GM19043 (cell line): ENCODE results near the gene SLITRK5.

ENCODE experiments used
- ATAC-seq: cut with Tn5 transposase; IDR thresholded peaks from one replicate; pipeline ENCODE4 v1.9.1; 2021; ENCODE audit warnings: low read depth; ENCODE audit not compliant: unreplicated experiment

The SLITRK5 gene

GRCh38 chr13:87671031-87671752, at the start of gene SLITRK5:
SLITRK5 (plus strand) TSS chr13:87671371; CDS start chr13:87675389, 4,018 bp downstream.
- ATAC-seq, result peak; percentile 82

GRCh38 chr13:87622971-87623370, 48.2 kb upstream of the SLITRK5 start:
- no peak for ATAC-seq

GRCh38 chr13:87656306-87656705, 14.9 kb upstream of the SLITRK5 start:
- ATAC-seq, result no peak

DNA sequence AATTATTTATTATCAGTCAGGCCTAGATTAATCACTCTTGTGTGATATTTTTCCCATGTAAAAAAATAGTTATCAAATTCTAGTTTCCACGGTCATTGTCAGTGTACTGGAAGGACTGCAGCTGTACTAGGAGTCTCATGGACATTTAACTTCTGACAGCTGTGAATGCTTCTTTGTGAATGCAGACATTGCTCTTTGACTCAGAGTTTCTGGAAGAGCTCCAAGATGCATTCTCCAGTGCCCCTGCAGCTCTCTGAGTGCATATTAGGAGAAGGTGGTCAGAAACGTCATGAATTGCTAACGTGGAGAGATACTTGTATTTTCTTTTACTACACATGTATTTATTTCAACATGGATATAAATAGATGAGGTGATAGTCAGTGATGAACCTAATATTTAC, 9.7 kb upstream of the SLITRK5 start:
- no peak for ATAC-seq

DNA sequence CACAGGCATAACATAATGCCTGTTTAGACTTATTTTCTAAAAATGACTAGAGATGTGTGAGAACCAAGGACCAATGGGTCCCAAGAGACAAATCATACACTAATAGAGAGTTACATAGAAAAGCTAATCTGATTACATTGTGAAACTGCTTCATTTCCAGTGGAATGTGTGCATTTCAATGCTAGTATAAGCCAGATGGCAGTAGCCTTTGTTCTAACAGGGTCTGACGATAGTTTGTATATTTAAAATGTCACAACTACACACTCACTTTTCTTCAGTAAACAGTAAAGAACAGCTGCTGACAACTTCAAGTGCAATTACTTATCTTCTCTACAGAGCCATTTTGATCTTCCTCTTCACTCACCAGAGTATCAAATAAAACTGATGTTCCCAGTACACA, 4.3 kb upstream of the SLITRK5 start:
- no peak for ATAC-seq

GRCh38 chr13:87667686-87668085, 3.5 kb upstream of the SLITRK5 start:
- ATAC-seq, result no peak

- ATAC-seq, result no peak
These were observed 1.7 kb upstream of the SLITRK5 start for GRCh38 chr13:87669379-87669978.

- ATAC-seq, result no peak
These were observed 808 bp downstream of the SLITRK5 start for GRCh38 chr13:87671753-87672605.

DNA sequence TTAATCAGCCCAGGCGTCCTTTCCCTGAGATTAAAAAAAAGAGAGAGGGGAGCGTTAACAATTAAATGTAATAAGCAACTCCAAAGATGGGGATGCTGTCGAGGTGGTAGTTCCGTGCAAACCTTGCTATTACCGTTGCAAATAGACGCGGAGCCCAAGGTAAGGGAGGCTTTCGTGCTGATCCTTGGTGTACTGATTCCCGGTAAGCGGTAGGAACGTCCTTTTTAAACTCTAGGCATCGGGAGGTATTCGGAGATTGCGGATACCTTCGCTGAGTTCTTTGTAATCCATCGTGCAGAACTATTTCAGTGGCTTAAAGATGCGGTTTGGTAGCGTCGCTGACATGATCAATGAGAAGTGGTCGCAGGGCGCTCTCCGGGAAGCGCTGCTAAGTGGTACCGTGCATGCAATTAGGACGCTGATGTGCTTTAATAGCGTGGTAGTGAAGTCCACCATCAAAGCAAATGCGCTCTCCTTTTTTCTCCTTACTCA, 3.1 kb downstream of the SLITRK5 start:
- no peak for ATAC-seq

GRCh38 chr13:87675851-87676250, 4.7 kb downstream of the SLITRK5 start:
- no peak for ATAC-seq

- ATAC-seq, result no peak
These were observed 5.3 kb downstream of the SLITRK5 start for GRCh38 chr13:87676254-87677042.

DNA sequence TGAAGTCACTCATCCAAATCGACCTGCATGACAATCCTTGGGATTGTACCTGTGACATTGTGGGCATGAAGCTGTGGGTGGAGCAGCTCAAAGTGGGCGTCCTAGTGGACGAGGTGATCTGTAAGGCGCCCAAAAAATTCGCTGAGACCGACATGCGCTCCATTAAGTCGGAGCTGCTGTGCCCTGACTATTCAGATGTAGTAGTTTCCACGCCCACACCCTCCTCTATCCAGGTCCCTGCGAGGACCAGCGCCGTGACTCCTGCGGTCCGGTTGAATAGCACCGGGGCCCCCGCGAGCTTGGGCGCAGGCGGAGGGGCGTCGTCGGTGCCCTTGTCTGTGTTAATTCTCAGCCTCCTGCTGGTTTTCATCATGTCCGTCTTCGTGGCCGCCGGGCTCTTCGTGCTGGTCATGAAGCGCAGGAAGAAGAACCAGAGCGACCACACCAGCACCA, 5.9 kb downstream of the SLITRK5 start:
- ATAC-seq, result no peak

DNA sequence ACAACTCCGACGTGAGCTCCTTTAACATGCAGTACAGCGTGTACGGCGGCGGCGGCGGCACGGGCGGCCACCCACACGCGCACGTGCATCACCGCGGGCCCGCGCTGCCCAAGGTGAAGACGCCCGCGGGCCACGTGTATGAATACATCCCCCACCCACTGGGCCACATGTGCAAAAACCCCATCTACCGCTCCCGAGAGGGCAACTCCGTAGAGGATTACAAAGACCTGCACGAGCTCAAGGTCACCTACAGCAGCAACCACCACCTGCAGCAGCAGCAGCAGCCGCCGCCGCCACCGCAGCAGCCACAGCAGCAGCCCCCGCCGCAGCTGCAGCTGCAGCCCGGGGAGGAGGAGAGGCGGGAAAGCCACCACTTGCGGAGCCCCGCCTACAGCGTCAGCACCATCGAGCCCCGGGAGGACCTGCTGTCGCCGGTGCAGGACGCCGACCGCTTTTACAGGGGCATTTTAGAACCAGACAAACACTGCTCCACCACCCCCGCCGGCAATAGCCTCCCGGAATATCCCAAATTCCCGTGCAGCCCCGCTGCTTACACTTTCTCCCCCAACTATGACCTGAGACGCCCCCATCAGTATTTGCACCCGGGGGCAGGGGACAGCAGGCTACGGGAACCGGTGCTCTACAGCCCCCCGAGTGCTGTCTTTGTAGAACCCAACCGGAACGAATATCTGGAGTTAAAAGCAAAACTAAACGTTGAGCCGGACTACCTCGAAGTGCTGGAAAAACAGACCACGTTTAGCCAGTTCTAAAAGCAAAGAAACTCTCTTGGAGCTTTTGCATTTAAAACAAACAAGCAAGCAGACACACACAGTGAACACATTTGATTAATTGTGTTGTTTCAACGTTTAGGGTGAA, 6.6 kb downstream of the SLITRK5 start:
- ATAC-seq, result no peak

DNA sequence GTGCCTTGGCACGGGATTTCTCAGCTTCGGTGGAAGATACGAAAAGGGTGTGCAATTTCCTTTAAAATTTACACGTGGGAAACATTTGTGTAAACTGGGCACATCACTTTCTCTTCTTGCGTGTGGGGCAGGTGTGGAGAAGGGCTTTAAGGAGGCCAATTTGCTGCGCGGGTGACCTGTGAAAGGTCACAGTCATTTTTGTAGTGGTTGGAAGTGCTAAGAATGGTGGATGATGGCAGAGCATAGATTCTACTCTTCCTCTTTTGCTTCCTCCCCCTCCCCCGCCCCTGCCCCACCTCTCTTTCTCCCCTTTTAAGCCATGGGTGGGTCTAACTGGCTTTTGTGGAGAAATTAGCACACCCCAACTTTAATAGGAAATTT, 7.2 kb downstream of the SLITRK5 start:
- no peak for ATAC-seq

GRCh38 chr13:87680298-87680697, 9.1 kb downstream of the SLITRK5 start:
- no peak for ATAC-seq

DNA sequence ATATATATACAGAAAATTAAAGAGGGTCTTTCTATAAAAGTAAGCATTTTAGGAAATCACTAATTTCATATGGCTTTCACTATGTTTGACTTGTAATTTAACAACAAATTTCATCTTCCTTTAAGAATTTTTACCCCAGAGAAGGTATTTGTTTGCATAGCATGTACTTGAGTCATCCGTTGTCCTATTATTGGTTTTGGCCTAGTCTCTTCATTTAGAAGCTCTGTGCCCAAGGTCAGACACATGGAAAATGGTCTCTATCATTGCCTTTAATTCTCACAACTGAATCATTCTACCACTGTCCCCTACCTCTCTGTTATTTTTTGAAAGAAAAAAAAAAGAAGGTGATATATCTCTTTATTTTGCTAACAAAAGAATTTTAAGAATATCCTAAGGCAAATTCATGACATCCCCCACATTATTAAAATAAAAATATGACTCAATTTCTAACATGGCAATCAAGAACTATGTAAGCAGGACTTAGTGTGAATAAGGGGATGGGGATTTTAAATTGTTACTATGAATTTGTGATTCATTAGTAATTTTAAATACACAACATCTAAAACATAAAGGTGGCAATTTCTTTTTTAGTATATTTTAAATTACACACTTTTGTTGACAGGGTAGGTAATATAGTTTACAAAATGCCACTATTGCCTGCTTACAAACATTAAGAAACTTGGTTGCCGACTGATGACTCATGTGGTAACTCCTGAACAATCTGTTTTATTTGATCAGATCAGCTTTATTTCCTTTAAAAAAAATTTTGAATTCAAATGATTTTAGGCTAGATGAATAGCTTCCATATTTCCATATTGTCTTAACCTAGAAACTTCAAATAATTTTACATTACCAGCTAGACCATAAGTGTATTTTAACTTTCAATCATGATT, 13.9 kb downstream of the SLITRK5 start:
- no peak for ATAC-seq

- ATAC-seq, result no peak
These were observed 25.3 kb downstream of the SLITRK5 start for GRCh38 chr13:87696458-87696857.

DNA sequence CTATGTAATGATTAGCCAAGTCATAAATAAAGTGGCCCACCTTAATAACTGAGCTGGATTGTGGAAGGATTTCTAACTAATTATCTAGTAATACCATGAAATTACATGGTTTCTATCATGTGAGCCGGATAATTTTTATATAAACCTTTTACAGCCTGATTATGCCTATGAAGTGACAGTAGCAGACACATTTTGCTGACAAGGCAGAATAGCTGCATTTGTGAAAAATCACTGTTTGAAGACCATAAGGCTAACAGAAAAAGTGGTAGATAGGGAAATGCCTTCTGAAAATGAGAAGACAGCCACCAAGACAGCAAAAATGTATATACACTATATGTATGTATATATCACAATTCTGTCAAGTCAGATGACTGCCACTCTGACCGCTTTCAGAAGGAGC, 27.1 kb downstream of the SLITRK5 start:
- no peak for ATAC-seq

- no peak for ATAC-seq
These were observed 38.8 kb downstream of the SLITRK5 start for GRCh38 chr13:87709947-87710346.
